ENCODE data around the gene GALNT14.

The GALNT14 gene

GRCh38 chr2:31083234-31083993 lies 54.8 kb downstream of the GALNT14 start:
- DNase-seq, result no peak

GRCh38 chr2:31082002-31082401 lies 56.2 kb downstream of the GALNT14 start:
- no peak for DNase-seq

DNA sequence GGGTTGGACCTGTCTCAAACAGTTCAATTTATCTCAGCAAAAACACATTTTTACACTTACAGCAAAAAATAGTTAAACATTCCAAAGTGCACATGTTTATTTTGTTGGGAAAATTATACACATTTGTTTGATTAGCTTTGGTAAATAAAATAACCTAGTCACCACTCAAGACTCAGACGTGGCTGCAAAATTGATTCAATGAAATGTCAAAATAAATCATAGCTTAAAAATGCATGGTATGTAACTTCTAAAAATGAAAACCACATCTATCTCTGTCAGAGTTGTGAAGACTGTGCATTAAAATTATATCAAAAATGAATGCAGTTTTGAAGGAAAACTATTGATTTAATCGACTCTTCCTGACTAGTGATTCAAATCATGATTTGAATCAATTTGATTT lies 56.7 kb downstream of the GALNT14 start:
- no peak for DNase-seq

- no peak for DNase-seq
Measured at GRCh38 chr2:31080361-31080760, 57.9 kb downstream of the GALNT14 start.

- DNase-seq, result no peak
Measured at GRCh38 chr2:31079665-31080064, 58.6 kb downstream of the GALNT14 start.

- no peak for DNase-seq
Measured at GRCh38 chr2:31078579-31079105, 59.6 kb downstream of the GALNT14 start.

- no peak for DNase-seq
Measured at GRCh38 chr2:31078011-31078410, 60.2 kb downstream of the GALNT14 start.

GRCh38 chr2:31075941-31076590 lies 62.2 kb downstream of the GALNT14 start:
- DNase-seq, result no peak

GRCh38 chr2:31075431-31075830 lies 62.8 kb downstream of the GALNT14 start:
- DNase-seq, result no peak

DNA sequence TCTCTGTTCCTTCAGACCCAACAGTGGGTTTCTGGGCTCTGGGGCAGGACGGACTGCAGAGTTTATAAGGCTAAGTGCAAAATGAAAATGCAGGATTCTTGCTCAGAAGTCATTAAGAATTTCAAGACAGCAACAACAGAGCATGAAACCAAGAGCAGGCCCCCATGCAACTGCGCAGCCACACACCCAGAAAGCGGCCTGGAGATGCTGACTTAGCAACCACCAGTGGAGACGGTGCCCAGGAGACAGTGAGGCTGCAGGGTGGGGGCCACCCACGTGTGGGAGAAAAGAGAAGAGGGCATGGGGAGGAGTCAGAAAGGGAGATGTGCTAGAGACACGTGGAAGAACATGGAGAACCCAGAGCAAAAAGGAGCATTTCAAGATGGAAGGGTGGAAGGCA lies 66.5 kb downstream of the GALNT14 start:
- no peak for DNase-seq

GRCh38 chr2:31070339-31071125 lies 67.7 kb downstream of the GALNT14 start:
- DNase-seq, result no peak

- DNase-seq, result no peak
Measured at GRCh38 chr2:31069643-31070325, 68.5 kb downstream of the GALNT14 start.

- DNase-seq, result no peak
Measured at GRCh38 chr2:31067259-31067658, 71.0 kb downstream of the GALNT14 start.

GRCh38 chr2:31066551-31066950 lies 71.7 kb downstream of the GALNT14 start:
- no peak for DNase-seq

GRCh38 chr2:31066086-31066485 lies 72.2 kb downstream of the GALNT14 start:
- DNase-seq, result no peak

- no peak for DNase-seq
Measured at GRCh38 chr2:31065356-31065755, 72.9 kb downstream of the GALNT14 start.

GRCh38 chr2:31060397-31060796 lies 77.8 kb downstream of the GALNT14 start:
- no peak for DNase-seq

GRCh38 chr2:31058096-31059035 lies 79.9 kb downstream of the GALNT14 start:
- DNase-seq, result no peak

- DNase-seq, result no peak
Measured at GRCh38 chr2:31057691-31058090, 80.5 kb downstream of the GALNT14 start.

- DNase-seq, result no peak
Measured at GRCh38 chr2:31055938-31056337, 82.3 kb downstream of the GALNT14 start.

DNA sequence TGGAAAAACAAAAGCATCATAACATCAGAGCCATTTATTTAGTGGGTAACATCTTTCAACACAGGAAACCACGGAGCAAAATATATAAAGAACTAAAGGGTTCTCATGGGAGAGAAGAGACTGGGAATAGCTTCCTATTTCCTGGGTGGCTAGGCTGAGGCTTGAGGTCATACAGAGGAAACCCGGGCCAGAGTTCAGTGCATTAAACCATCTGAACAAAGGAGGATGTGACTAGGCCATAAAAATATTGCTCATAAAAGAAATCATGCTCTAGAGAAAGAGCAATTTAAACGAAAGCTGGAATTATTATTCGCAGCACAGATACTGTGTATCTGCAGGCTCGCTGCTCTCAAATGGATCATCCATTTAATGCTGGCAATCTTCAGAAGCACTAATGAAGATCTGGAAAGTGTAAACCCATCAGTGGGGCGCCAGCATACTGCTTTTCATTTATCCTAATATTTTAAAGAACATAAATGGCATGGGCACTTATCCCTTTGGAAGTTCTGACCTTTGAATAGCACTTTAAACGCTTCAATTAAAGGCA lies 83.3 kb downstream of the GALNT14 start:
- DNase-seq, result no peak

Measured in stimulated activated CD4-positive, alpha-beta T cell treated with anti-CD3 and anti-CD28 coated beads, Interleukin-15, amount 100 ng/mL, for 24 hours (primary cell).